ENCODE measurements around the gene ACTR3C.

The ACTR3C gene

DNA sequence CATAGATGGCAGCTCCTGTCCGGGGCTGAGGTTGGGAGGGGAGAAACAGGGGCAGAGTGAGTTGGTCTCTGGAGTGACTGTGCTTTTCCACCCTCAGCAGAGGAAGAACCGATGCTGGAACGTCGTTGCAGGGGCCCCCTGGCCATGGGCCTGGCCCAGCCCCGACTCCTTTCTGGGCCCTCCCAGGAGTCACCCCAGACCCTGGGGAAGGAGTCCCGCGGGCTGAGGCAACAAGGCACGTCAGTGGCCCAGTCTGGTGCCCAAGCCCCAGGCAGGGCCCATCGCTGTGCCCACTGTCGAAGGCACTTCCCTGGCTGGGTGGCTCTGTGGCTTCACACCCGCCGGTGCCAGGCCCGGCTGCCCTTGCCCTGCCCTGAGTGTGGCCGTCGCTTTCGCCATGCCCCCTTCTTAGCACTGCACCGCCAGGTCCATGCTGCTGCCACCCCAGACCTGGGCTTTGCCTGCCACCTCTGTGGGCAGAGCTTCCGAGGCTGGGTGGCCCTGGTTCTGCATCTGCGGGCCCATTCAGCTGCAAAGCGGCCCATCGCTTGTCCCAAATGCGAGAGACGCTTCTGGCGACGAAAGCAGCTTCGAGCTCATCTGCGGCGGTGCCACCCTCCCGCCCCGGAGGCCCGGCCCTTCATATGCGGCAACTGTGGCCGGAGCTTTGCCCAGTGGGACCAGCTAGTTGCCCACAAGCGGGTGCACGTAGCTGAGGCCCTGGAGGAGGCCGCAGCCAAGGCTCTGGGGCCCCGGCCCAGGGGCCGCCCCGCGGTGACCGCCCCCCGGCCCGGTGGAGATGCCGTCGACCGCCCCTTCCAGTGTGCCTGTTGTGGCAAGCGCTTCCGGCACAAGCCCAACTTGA lies 48.0 kb upstream of the ACTR3C start:
- H3K27ac ChIP-seq (ENCODE audit: low read length) = peak overlapping the region; percentile 93; the same call in 1 of the 2 replicates

DNA sequence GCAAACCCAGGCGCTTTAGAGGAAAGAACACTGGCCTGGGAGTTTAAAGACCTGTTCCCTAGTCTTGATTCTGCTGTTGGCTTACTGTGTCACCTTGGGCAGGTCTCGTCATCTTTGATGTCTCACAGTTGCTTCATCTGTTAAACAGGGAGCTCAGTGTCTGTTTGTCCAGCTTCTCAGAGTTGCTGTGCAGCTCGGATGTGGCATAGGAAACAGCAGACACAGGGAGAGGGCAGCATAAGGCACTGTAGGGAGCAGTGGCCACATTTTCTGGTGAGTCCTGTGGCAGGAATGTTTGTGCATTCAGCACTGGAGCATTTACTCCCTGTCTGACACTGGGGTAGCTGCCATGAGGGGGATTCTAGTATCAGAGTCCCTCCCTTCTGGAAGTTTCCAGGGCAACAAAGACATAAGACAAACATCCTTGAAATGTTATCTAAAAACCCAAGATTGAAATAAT lies 47.3 kb upstream of the ACTR3C start:
- Histone ChIP-seq H3K36me3 (replicated peaks; ENCODE audit: low read depth, low read length) (peaks cover 55% of the 10 kb centered on the region), H3K4me1 (ENCODE audit: low read length) (peaks cover 56% of the 10 kb centered on the region), H3K27me3 (ENCODE audit: low read depth, low read length) (no peaks in the 10 kb centered on the region), H3K9ac (ENCODE audit: low read length) (peak overlapping the region; percentile 99), H3K9me3 (ENCODE audit: insufficient read depth, low read length) (no peaks in the 10 kb centered on the region), H3K4me3 (ENCODE audit: low read length) (peak overlapping the region; percentile 92), H3K27ac (ENCODE audit: low read length) (peak overlapping the region; percentile 93), H4K20me1 (ENCODE audit: insufficient read depth, low read length) (peaks cover 50% of the 10 kb centered on the region), H2AFZ (ENCODE audit: low read depth, low read length) (no peak overlapping the region), H3K4me2 (ENCODE audit: low read length) (peak overlapping the region; percentile 98), H3K79me2 (ENCODE audit: low read length) (peaks cover 74% of the 10 kb centered on the region)
- TF ChIP-seq EZH2phosphoT487 (IDR thresholded peaks at IDR 0.05; ENCODE audit: low read depth) = no peak
- TF ChIP-seq, protein P1, sequence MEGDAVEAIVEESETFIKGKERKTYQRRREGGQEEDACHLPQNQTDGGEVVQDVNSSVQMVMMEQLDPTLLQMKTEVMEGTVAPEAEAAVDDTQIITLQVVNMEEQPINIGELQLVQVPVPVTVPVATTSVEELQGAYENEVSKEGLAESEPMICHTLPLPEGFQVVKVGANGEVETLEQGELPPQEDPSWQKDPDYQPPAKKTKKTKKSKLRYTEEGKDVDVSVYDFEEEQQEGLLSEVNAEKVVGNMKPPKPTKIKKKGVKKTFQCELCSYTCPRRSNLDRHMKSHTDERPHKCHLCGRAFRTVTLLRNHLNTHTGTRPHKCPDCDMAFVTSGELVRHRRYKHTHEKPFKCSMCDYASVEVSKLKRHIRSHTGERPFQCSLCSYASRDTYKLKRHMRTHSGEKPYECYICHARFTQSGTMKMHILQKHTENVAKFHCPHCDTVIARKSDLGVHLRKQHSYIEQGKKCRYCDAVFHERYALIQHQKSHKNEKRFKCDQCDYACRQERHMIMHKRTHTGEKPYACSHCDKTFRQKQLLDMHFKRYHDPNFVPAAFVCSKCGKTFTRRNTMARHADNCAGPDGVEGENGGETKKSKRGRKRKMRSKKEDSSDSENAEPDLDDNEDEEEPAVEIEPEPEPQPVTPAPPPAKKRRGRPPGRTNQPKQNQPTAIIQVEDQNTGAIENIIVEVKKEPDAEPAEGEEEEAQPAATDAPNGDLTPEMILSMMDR (IDR thresholded peaks at IDR 0.05; ENCODE audit: low read depth, low read length) = no peak

More for the DNA sequence above, 48.0 kb upstream of the ACTR3C start:
- TF ChIP-seq, protein P1 (IDR thresholded peaks at IDR 0.05; ENCODE audit: low read depth, low read length) = no peak
- TF ChIP-seq EZH2phosphoT487 (IDR thresholded peaks at IDR 0.05; ENCODE audit: low read depth) = no peak
- H3K27me3 ChIP-seq (ENCODE audit: low read depth, low read length) = no peaks in the 10 kb centered on the region
- peaks cover 55% of the 10 kb centered on the region for H3K36me3 ChIP-seq (replicated peaks; ENCODE audit: low read depth, low read length)
- 0 out of 2 replicates have a peak overlapping the region, but pooled peaks have one; percentile 99 for H3K9ac ChIP-seq (ENCODE audit: low read length)
- H4K20me1 ChIP-seq (ENCODE audit: insufficient read depth, low read length) = peaks cover 50% of the 10 kb centered on the region
- peak overlapping the region; percentile 98 for H3K4me2 ChIP-seq (ENCODE audit: low read length)
- no peak overlapping the region for H3K4me3 ChIP-seq (ENCODE audit: low read length)
- H2AFZ ChIP-seq (ENCODE audit: low read depth, low read length) = no peak overlapping the region
- peaks cover 80% of the 10 kb centered on the region for H3K79me2 ChIP-seq (ENCODE audit: low read length)
- H3K9me3 ChIP-seq (ENCODE audit: insufficient read depth, low read length) = no peaks in the 10 kb centered on the region
- peaks cover 56% of the 10 kb centered on the region for H3K4me1 ChIP-seq (ENCODE audit: low read length)

GRCh38 chr7:150369748-150370501 lies 46.6 kb upstream of the ACTR3C start:
- H3K27me3 ChIP-seq (ENCODE audit: low read depth, low read length) = no peaks in the 10 kb centered on the region
- H2AFZ ChIP-seq (ENCODE audit: low read depth, low read length) = no peak overlapping the region
- H3K4me3 ChIP-seq (ENCODE audit: low read length) = peak overlapping the region; percentile 92
- TF ChIP-seq, protein P1 (IDR thresholded peaks at IDR 0.05; ENCODE audit: low read depth, low read length) = no peak
- TF ChIP-seq EZH2phosphoT487 (IDR thresholded peaks at IDR 0.05; ENCODE audit: low read depth) = no peak
- H3K4me1 ChIP-seq (ENCODE audit: low read length) = peaks cover 56% of the 10 kb centered on the region
- H3K27ac ChIP-seq (ENCODE audit: low read length) = peak overlapping the region; percentile 93
- peaks cover 70% of the 10 kb centered on the region for H3K79me2 ChIP-seq (ENCODE audit: low read length)
- peak overlapping the region; percentile 98 for H3K4me2 ChIP-seq (ENCODE audit: low read length)
- peaks cover 50% of the 10 kb centered on the region for H4K20me1 ChIP-seq (ENCODE audit: insufficient read depth, low read length)
- peaks cover 53% of the 10 kb centered on the region for H3K36me3 ChIP-seq (replicated peaks; ENCODE audit: low read depth, low read length)
- H3K9me3 ChIP-seq (ENCODE audit: insufficient read depth, low read length) = no peaks in the 10 kb centered on the region
- peak overlapping the region; percentile 99 for H3K9ac ChIP-seq (ENCODE audit: low read length)
